ENCODE measurements around the gene LPAR3. TPM values are rescaled to one million over a fixed set of nuclear protein-coding genes. Genes with fewer than 3 reads are reported as not detected.

LPAR3 gene
- polyA plus RNA-seq, 1 of the 3 experiments (the other 2 are of a cell fraction), result 0.08 TPM

DNA sequence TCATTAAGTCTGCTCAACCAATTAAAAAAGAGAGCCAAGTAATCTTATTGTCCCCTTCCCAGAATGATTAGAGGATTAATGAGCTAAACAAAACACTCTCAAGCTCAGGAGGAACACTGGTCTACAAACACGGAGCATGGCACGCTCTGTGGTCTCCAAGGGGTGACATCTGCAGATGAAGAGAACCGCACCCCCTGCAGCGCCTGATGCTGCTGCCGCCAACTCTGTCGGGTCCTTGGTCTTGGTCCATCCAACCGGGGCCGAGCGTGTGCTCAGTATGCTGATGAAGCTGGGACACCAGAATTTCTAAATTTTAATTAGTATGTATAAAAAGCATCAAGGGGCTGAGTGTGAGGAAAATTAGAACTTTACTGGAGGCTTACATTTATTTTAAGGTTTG, 82.7 kb downstream of the LPAR3 start:
- Histone ChIP-seq H3K4me3 (ENCODE audit: low read depth in 2 of 2, low read length in 1 of 2) (no peak overlapping the region), H3K36me3 (replicated peaks in 1 of 2; ENCODE audit: control insufficient read depth in 1 of 2, insufficient read depth in 2 of 2, low read length in 1 of 2) (no peaks in the 10 kb centered on the region), H3K4me2 (no peak overlapping the region), H3F3A (replicated peaks; ENCODE audit: insufficient read depth) (no peaks in the 10 kb centered on the region), H3K9me3 (no peaks in the 10 kb centered on the region), H3K27ac (ENCODE audit: low read depth in 2 of 2, low read length in 1 of 2) (no peak overlapping the region), H3K9ac (no peak overlapping the region), H3K27me3 (ENCODE audit: insufficient read depth) (peaks cover 15% of the 10 kb centered on the region; the same call in 1 of the 2 replicates), H3K79me2 (ENCODE audit: insufficient read depth) (no peaks in the 10 kb centered on the region), H3K9me2 (no peaks in the 10 kb centered on the region), H2AFZ (ENCODE audit: low read depth) (no peak overlapping the region), H4K20me1 (ENCODE audit: insufficient read depth) (no peaks in the 10 kb centered on the region), H3K4me1 (ENCODE audit: control insufficient read depth in 1 of 2, insufficient read depth in 2 of 2, low read depth in 1 of 2, low read length in 1 of 2) (no peaks in the 10 kb centered on the region)
- TF ChIP-seq, protein P1, sequence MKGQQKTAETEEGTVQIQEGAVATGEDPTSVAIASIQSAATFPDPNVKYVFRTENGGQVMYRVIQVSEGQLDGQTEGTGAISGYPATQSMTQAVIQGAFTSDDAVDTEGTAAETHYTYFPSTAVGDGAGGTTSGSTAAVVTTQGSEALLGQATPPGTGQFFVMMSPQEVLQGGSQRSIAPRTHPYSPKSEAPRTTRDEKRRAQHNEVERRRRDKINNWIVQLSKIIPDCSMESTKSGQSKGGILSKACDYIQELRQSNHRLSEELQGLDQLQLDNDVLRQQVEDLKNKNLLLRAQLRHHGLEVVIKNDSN (IDR thresholded peaks at IDR 0.05; ENCODE audit: borderline replicate concordance, low read depth), result no peak
- no peak for TF ChIP-seq CHD2 (IDR thresholded peaks at IDR 0.05; ENCODE audit: low read length, partially characterized antibody)
- no peak for TF ChIP-seq FOXM1 (IDR thresholded peaks at IDR 0.05; ENCODE audit: low read depth)
- TF ChIP-seq MEF2A (IDR thresholded peaks at IDR 0.05; ENCODE audit: borderline replicate concordance, low read depth), result no peak
- TF ChIP-seq TEAD4 (IDR thresholded peaks at IDR 0.05; ENCODE audit: borderline replicate concordance, insufficient read depth), result no peak
- TF ChIP-seq EZH2phosphoT487 (IDR thresholded peaks at IDR 0.05; ENCODE audit: borderline replicate concordance, low read depth), result no peak
- WGBS (ENCODE audit: low lambda C conversion rate), result 73% methylated on average over 9 of the region's 9 CpGs
- no peak for DNase-seq
- POLR2A ChIA-PET, result no interaction called here
- CTCF ChIA-PET, result interaction anchor here (1.3 to 2.9 kb wide), 4 partner anchors 17 to 38 kb away, joined by 3 to 13 read pairs (median 5); no protein-coding TSS in a partner anchor

DNA sequence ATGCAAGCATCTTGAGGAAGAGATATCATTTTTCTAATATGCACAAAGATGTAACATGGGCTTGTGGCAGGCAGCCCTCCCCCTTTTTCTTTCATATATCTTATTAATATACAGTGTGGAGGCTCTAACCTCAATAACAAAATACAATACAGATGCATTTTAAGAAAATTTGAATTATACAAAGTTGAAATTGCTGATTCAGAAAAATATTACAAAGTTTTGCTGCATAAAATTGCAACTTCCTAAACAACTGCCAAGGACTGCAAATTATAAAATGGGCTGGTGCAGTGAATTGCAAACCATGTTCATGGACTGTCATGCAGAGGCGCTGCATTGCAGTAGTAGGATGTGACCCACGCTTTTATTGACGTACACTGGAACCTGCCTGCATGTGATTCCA, 84.0 kb downstream of the LPAR3 start:
- no peak overlapping the region for H3K9ac ChIP-seq
- H3F3A ChIP-seq (replicated peaks; ENCODE audit: insufficient read depth), result no peaks in the 10 kb centered on the region
- H4K20me1 ChIP-seq (ENCODE audit: insufficient read depth), result no peaks in the 10 kb centered on the region
- H3K9me3 ChIP-seq, result no peaks in the 10 kb centered on the region
- no peak overlapping the region for H3K4me2 ChIP-seq
- no peaks in the 10 kb centered on the region for H3K79me2 ChIP-seq (ENCODE audit: insufficient read depth)
- H3K4me1 ChIP-seq (ENCODE audit: control insufficient read depth in 1 of 2, insufficient read depth in 2 of 2, low read depth in 1 of 2, low read length in 1 of 2), result peaks cover 0 to under 1% of the 10 kb centered on the region in 2 experiments; a peak in 1 of 4 replicates
- no peaks in the 10 kb centered on the region for H3K36me3 ChIP-seq (replicated peaks in 1 of 2; ENCODE audit: control insufficient read depth in 1 of 2, insufficient read depth in 2 of 2, low read length in 1 of 2)
- TF ChIP-seq RAD21 (IDR thresholded peaks at IDR 0.05; ENCODE audit: low read length), result no peak
- no peak for TF ChIP-seq RFX5 (IDR thresholded peaks at IDR 0.05; ENCODE audit: low read length)
- TF ChIP-seq ELF1 (IDR thresholded peaks at IDR 0.05), result no peak
- TF ChIP-seq, protein P2, sequence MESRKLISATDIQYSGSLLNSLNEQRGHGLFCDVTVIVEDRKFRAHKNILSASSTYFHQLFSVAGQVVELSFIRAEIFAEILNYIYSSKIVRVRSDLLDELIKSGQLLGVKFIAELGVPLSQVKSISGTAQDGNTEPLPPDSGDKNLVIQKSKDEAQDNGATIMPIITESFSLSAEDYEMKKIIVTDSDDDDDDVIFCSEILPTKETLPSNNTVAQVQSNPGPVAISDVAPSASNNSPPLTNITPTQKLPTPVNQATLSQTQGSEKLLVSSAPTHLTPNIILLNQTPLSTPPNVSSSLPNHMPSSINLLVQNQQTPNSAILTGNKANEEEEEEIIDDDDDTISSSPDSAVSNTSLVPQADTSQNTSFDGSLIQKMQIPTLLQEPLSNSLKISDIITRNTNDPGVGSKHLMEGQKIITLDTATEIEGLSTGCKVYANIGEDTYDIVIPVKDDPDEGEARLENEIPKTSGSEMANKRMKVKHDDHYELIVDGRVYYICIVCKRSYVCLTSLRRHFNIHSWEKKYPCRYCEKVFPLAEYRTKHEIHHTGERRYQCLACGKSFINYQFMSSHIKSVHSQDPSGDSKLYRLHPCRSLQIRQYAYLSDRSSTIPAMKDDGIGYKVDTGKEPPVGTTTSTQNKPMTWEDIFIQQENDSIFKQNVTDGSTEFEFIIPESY (IDR thresholded peaks at IDR 0.05; ENCODE audit: borderline replicate concordance, low read depth), result no peak
- no peak for TF ChIP-seq GABPA (IDR thresholded peaks at IDR 0.05; ENCODE audit: low read depth)
- TF ChIP-seq RXRA (IDR thresholded peaks at IDR 0.05; ENCODE audit: borderline replicate concordance, low read depth), result no peak
- no peak for TF ChIP-seq NRF1 (IDR thresholded peaks at IDR 0.05; ENCODE audit: low read depth, low read length)
- TF ChIP-seq MXI1 (IDR thresholded peaks at IDR 0.05; ENCODE audit: low read depth, low read length), result no peak
- TF ChIP-seq, protein P3, sequence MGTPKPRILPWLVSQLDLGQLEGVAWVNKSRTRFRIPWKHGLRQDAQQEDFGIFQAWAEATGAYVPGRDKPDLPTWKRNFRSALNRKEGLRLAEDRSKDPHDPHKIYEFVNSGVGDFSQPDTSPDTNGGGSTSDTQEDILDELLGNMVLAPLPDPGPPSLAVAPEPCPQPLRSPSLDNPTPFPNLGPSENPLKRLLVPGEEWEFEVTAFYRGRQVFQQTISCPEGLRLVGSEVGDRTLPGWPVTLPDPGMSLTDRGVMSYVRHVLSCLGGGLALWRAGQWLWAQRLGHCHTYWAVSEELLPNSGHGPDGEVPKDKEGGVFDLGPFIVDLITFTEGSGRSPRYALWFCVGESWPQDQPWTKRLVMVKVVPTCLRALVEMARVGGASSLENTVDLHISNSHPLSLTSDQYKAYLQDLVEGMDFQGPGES (IDR thresholded peaks at IDR 0.05; ENCODE audit: low read depth, low read length), result no peak
- TF ChIP-seq TAF1 (IDR thresholded peaks at IDR 0.05; ENCODE audit: borderline replicate concordance, low read depth, low read length), result no peak
- TF ChIP-seq POLR2AphosphoS5 (IDR thresholded peaks at IDR 0.05; ENCODE audit: low read depth, low read length), result no peak
- no peak for TF ChIP-seq EZH2phosphoT487 (IDR thresholded peaks at IDR 0.05; ENCODE audit: borderline replicate concordance, low read depth)
- no peak for TF ChIP-seq TCF12 (IDR thresholded peaks at IDR 0.05)
- no peak for TF ChIP-seq FOSL2 (IDR thresholded peaks at IDR 0.05; ENCODE audit: borderline replicate concordance, low read depth)
- peaks cover 24% of the 10 kb centered on the region; the same call in 1 of the 2 replicates for H3K27me3 ChIP-seq (ENCODE audit: insufficient read depth)
- no peak overlapping the region for H3K4me3 ChIP-seq (ENCODE audit: low read depth in 2 of 2, low read length in 1 of 2)
- ChIA-PET CTCF (interaction anchor here (2.9 kb wide), 1 partner anchor 37 kb away, joined by 13 read pairs; no protein-coding TSS in a partner anchor), POLR2A (no interaction called here)
- 73% methylated on average over 3 of the region's 3 CpGs for WGBS (ENCODE audit: low lambda C conversion rate)
- no peak for DNase-seq
- H3K9me2 ChIP-seq, result no peaks in the 10 kb centered on the region
- no peak overlapping the region for H2AFZ ChIP-seq (ENCODE audit: low read depth)
- no peak overlapping the region for H3K27ac ChIP-seq (ENCODE audit: low read depth in 2 of 2, low read length in 1 of 2)

All from SK-N-SH (cell line).